HFFc6 (cell line): ENCODE data around the gene CMTM8. TPM values are rescaled to one million over a fixed set of nuclear protein-coding genes. Genes with fewer than 3 reads are reported as not detected.

Experiments
- DNase-seq: peaks from one replicate; pipeline ENCODE4 v3.0.0-alpha.2; 2018
- H3K27ac Mint-ChIP-seq: 2 replicates; pipeline ENCODE4 v1.8.0; 2020; ENCODE audit warnings: mild to moderate bottlenecking, mixed read lengths
- H3K27me3 Mint-ChIP-seq: 2 replicates; pipeline ENCODE4 v1.8.0; 2021; ENCODE audit warnings: mild to moderate bottlenecking, moderate library complexity, mixed read lengths; ENCODE audit not compliant: insufficient read depth
- H3K36me3 Mint-ChIP-seq: 2 replicates; pipeline ENCODE4 v1.8.0; 2021; ENCODE audit warnings: low read depth, mixed read lengths
- H3K4me1 Mint-ChIP-seq: 2 replicates; pipeline ENCODE4 v1.8.0; 2020; ENCODE audit warnings: low read depth, mixed read lengths
- H3K4me3 Mint-ChIP-seq: 2 replicates; pipeline ENCODE4 v1.8.0; 2020; ENCODE audit warnings: mild to moderate bottlenecking, moderate library complexity, mixed read lengths
- H3K9me3 Mint-ChIP-seq: 2 replicates; pipeline ENCODE4 v1.8.0; 2020; ENCODE audit warnings: mild to moderate bottlenecking, mixed read lengths
- CTCF ChIP-seq: fragments of 200-600 bp; sonication (generic); IDR thresholded peaks from 2 replicates; pipeline ENCODE4 v1.5.0; 2021; ENCODE audit warnings: antibody characterized with exemption, mild to moderate bottlenecking
- total RNA-seq, 6 experiments: library from RNA; stranded (reverse); fragmentation: NEBNext Ultra II Directional; extraction: Animal tissue kit (Norgen Biotek cat#: 25700); gene quantifications; 2 replicates in 1 of 6; 3 replicates in 5 of 6; pipeline ENCODE4 v1.2.3, GENCODE V29; 2021

CMTM8 gene
- total RNA-seq, 6 experiments from 2014 or later: not detected

- H3K9me3 Mint-ChIP-seq: peaks cover 8% of the 10 kb centered on the region; the same call in 1 of the 2 replicates
Measured at GRCh38 chr3:32255345-32255744, 16.9 kb downstream of the CMTM8 start.

DNA sequence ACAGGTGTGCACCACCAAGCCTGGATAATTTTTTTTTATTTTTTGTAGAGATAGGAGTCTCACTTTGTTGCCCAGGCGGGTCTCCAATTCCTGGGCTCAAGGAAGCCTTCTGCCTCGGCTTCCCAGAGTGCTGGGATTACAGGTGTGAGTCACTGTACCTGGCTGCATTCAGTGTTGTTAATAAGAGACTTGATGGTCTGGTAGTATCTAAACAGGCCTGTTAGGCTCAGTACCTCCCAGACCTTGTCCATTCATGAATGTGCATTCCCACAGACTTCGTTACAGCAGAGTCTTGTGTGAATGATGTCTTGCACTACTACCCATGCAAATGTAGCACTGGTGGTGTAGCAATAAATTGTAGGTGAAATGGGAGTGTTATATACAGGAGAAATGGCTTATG, 17.7 kb downstream of the CMTM8 start:
- no peak for DNase-seq
- Mint-ChIP-seq H3K9me3 (peaks cover 8% of the 10 kb centered on the region; the same call in 1 of the 2 replicates), H3K27ac (no peak overlapping the region), H3K27me3 (peaks cover 15% of the 10 kb centered on the region), H3K4me3 (no peak overlapping the region), H3K36me3 (peaks cover 6% of the 10 kb centered on the region; the same call in 1 of the 2 replicates), H3K4me1 (no peaks in the 10 kb centered on the region)
- no peak for TF ChIP-seq CTCF

More at GRCh38 chr3:32255345-32255744, 16.9 kb downstream of the CMTM8 start:
- no peak for DNase-seq
- Mint-ChIP-seq H3K27me3 (peaks cover 15% of the 10 kb centered on the region), H3K4me3 (no peak overlapping the region), H3K27ac (no peak overlapping the region), H3K4me1 (no peaks in the 10 kb centered on the region; the same call in 1 of the 2 replicates), H3K36me3 (peaks cover 6% of the 10 kb centered on the region; the same call in 1 of the 2 replicates)
- TF ChIP-seq CTCF: no peak

DNA sequence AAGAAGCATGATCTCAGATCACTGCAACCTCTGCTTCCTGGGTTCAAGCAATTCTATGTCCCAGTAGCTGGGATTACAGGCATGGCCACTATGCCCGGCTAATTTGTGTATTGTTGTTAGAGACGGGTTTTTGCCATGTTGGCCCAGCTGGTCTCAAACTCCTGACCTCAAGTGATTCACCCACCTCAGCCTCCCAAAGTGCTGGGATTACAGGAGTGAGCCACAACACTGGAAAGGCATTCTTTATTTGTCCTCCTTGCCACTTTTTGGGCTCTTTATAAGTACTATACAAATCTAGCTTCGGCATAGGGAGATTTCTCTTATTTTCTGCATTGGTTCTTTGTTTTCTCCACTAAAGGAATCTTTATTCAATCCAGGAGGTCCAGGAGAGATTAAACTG, 18.6 kb downstream of the CMTM8 start:
- no peak for TF ChIP-seq CTCF
- Mint-ChIP-seq H3K27ac (no peak overlapping the region), H3K4me1 (no peaks in the 10 kb centered on the region), H3K4me3 (no peak overlapping the region), H3K9me3 (peaks cover 8% of the 10 kb centered on the region; the same call in 1 of the 2 replicates), H3K27me3 (peaks cover 18% of the 10 kb centered on the region), H3K36me3 (peaks cover 6% of the 10 kb centered on the region; the same call in 1 of the 2 replicates)
- DNase-seq: no peak

DNA sequence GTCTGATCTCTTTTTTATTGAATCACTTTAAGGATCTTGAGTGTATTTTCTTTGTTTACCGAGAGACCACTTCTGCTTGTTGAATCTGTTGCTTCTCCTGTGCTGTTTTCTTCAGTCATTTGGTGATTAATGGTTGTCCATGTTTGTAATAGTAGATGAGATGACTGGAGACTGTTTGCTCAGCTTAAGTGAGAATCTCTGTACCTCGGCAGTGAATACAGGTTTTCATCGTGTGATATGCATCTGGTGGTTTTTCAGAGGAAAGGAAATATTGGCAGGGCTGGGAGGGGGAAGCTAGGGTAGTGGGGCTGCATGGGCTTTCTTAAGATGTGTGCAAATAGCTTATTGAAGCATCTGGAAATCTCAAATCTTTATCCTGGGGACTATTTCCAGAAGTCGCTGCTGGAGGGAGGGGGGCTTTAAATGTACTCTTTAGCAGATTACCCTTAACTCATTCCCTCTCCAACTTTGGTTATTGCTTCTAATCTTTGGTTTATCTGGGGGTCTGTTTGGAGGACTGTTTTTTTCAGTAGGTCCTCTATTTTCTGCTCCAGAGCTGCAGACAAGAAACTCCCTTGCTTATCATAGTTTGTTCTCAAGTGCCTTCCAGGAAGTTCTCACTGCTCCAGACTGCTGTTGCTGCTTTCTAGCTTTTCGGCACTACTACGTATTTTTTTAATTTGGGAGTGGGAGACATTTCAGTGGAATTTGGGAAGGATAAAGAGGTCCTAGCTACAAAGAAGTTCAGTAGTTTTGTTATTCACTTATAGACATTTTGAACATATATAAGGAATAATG, 19.4 kb downstream of the CMTM8 start:
- TF ChIP-seq CTCF: no peak
- DNase-seq: no peak
- Mint-ChIP-seq H3K27ac (no peak overlapping the region), H3K4me1 (no peaks in the 10 kb centered on the region), H3K27me3 (peaks cover 18% of the 10 kb centered on the region), H3K36me3 (peaks cover 6% of the 10 kb centered on the region; the same call in 1 of the 2 replicates), H3K9me3 (peaks cover 8% of the 10 kb centered on the region; the same call in 1 of the 2 replicates), H3K4me3 (no peak overlapping the region)

DNA sequence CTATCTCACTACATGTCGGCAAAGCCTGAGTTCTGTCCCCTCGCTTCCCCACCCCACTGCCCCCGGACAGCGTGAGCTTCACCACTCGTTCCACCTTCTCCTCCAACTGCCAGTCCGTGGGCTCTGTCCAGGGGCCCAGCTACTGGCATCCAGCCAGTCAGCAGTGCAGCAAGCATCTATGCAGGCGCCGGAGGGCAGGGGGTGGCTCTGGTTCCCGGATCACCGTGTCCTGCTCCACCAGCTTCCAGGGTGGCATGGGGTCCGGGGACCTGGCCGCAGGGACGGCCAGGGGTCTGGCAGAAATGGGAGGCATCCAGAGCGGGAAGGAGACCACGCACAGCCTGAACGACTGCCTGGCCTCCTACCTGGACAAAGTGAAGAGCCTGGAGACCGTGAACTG, 20.4 kb downstream of the CMTM8 start:
- Mint-ChIP-seq H3K4me3 (no peak overlapping the region), H3K9me3 (peaks cover 8% of the 10 kb centered on the region; the same call in 1 of the 2 replicates), H3K4me1 (no peaks in the 10 kb centered on the region), H3K27ac (no peak overlapping the region), H3K27me3 (peaks cover 19% of the 10 kb centered on the region), H3K36me3 (peaks cover 6% of the 10 kb centered on the region; the same call in 1 of the 2 replicates)
- TF ChIP-seq CTCF: no peak
- no peak for DNase-seq
